ENCODE data around the gene CETP. TPM values are rescaled to one million over a fixed set of nuclear protein-coding genes. Genes with fewer than 3 reads are reported as not detected.

CETP gene
- total and polyA plus RNA-seq, 2 of the 8 experiments (the other 6 are each of a cell fraction or from before 2014, with no cell fraction given): not detected

- TF ChIP-seq POU5F1 (IDR thresholded peaks at IDR 0.05; ENCODE audit: low read depth, low read length) (no peak), CTCF (IDR thresholded peaks at IDR 0.05; ENCODE audit: control extremely low read depth in 1 of 3, insufficient read depth in 1 of 3, low read depth in 1 of 3, low read length in 3 of 3) (no peak), SUZ12 (IDR thresholded peaks at IDR 0.05; ENCODE audit: low read length) (no peak)
These were observed 25.3 kb upstream of the CETP start (continued) for GRCh38 chr16:56936491-56936890.
